DND-41 (cell line): ENCODE measurements around the gene FTH1.
"Not testable (repeated sequence)": the region's sequence is repeated elsewhere in the genome, so short reads cannot be mapped to it uniquely, and the experiment has no call there.

Source experiments
- EZH2 ChIP-seq: IDR thresholded peaks from 3 replicates; pipeline ENCODE4 v1.6.1; 2012; ENCODE audit warnings: borderline replicate concordance, low read depth, mild to moderate bottlenecking, moderate library complexity, low read length, inconsistent platforms; ENCODE audit not compliant: severe bottlenecking
- TF ChIP-seq, protein P1 (sequence below): IDR thresholded peaks from 2 replicates; pipeline ENCODE4 v1.5.1; 2012; ENCODE audit warnings: borderline replicate concordance, low read length, moderate library complexity, mild to moderate bottlenecking; ENCODE audit not compliant: poor library complexity, severe bottlenecking; ENCODE audit errors: extremely low read depth

DNA sequence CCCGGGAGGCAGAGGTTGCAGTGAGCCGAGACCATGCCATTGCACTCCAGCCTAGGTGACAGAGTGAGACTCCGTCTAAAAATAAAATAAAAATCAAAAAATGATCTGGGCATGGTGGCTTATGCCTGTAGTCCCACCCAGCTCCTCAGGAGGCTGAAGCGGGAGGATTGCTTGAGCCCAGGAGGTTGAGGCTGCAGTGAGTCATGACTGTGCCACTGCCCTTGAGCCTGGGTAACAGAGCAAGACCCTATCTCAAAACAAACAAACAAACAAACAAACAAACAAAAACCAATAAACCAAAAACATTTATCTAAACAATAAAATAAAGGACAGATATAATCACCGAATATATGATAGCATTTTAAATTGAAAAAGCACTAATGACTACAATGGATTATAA, 13.8 kb downstream of the FTH1 start:
- TF ChIP-seq, protein P1, sequence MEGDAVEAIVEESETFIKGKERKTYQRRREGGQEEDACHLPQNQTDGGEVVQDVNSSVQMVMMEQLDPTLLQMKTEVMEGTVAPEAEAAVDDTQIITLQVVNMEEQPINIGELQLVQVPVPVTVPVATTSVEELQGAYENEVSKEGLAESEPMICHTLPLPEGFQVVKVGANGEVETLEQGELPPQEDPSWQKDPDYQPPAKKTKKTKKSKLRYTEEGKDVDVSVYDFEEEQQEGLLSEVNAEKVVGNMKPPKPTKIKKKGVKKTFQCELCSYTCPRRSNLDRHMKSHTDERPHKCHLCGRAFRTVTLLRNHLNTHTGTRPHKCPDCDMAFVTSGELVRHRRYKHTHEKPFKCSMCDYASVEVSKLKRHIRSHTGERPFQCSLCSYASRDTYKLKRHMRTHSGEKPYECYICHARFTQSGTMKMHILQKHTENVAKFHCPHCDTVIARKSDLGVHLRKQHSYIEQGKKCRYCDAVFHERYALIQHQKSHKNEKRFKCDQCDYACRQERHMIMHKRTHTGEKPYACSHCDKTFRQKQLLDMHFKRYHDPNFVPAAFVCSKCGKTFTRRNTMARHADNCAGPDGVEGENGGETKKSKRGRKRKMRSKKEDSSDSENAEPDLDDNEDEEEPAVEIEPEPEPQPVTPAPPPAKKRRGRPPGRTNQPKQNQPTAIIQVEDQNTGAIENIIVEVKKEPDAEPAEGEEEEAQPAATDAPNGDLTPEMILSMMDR, result not testable (repeated sequence)
- TF ChIP-seq EZH2, result not testable (repeated sequence)
